Measurements from ENCODE around the gene HILPDA.

- TF ChIP-seq POLR2A (IDR thresholded peaks at IDR 0.05): no peak
- no peak for TF ChIP-seq CTCF (IDR thresholded peaks at IDR 0.05 in 4 of 5, conservative IDR thresholded peaks at IDR 0.05 in 1 of 5)
Measured at GRCh38 chr7:128408709-128409595, 46.7 kb upstream of the HILPDA start.
